ENCODE data around the gene PLEKHG3. TPM values are rescaled to one million over a fixed set of nuclear protein-coding genes. Genes with fewer than 3 reads are reported as not detected.

Gene PLEKHG3
- total RNA-seq, 3 donors from 2014 or later = 1.1 to 6.7 (median 3.7) TPM

DNA sequence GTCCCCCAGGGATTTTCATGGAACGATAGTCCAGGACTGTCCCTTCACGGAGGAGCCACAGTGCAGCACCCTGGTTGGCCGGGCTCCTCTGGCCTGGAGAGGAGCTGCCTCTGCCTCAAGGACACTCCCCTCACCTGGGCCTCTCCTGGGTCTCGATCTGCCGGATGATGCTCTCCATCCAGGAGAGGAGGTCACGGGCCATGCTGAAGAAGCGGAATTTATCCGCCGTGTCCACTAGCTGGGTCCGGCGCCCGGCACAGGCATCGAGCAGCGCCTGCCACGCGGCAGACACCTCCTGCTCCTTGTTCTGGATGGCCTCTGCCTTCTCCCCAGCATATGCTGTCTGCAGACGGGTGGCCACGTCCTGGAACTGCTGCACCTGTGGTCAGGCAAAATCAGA is 66.5 kb downstream of the PLEKHG3 start:
- DNase-seq (no peak), ATAC-seq (no peak)
- Mint-ChIP-seq H3K9me3 (no peaks in the 10 kb centered on the region), H3K4me3 (no peak overlapping the region), H3K4me1 (ENCODE audit: low read depth) (peaks cover 16% of the 10 kb centered on the region), H3K36me3 (ENCODE audit: insufficient read depth) (no peaks in the 10 kb centered on the region), H3K27me3 (ENCODE audit: low read depth) (no peaks in the 10 kb centered on the region)

- Mint-ChIP-seq H3K4me1 (ENCODE audit: low read depth) (peaks cover 13% of the 10 kb centered on the region), H3K36me3 (ENCODE audit: insufficient read depth) (no peaks in the 10 kb centered on the region), H3K9me3 (no peaks in the 10 kb centered on the region), H3K4me3 (no peak overlapping the region), H3K27me3 (ENCODE audit: low read depth) (no peaks in the 10 kb centered on the region)
- DNase-seq (no peak), ATAC-seq (no peak)
Measured at GRCh38 chr14:64771161-64771560, 66.9 kb downstream of the PLEKHG3 start.

- ATAC-seq = no peak
- peaks cover 13% of the 10 kb centered on the region for H3K4me1 Mint-ChIP-seq (ENCODE audit: low read depth)
- H3K4me3 Mint-ChIP-seq = no peak overlapping the region
- no peak for DNase-seq
- H3K36me3 Mint-ChIP-seq (ENCODE audit: insufficient read depth) = no peaks in the 10 kb centered on the region
- H3K27me3 Mint-ChIP-seq (ENCODE audit: low read depth) = no peaks in the 10 kb centered on the region
- no peaks in the 10 kb centered on the region for H3K9me3 Mint-ChIP-seq
Measured at GRCh38 chr14:64772397-64772950, 68.2 kb downstream of the PLEKHG3 start.

DNA sequence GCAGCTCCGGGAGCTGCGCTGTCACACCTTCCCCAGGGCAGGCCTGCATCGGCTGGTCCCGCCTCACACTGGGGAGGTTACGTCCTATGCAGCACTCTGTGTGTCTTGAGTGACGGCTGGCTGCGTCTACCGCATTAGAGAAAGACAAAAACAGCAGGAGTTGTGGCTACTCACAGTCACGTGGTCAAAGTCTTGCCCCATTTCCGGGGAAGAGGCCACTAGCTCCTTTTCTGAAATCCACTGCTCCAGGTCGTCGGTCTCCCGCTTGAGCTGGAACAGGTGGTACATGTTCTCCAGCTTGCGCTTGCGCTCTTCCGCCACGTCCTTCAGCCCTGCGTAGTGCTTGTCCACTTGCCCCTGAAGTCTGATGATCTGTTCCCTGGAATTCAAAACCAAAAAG is 68.8 kb downstream of the PLEKHG3 start:
- no peaks in the 10 kb centered on the region for H3K9me3 Mint-ChIP-seq
- peaks cover 13% of the 10 kb centered on the region for H3K4me1 Mint-ChIP-seq (ENCODE audit: low read depth)
- no peaks in the 10 kb centered on the region for H3K27me3 Mint-ChIP-seq (ENCODE audit: low read depth)
- H3K4me3 Mint-ChIP-seq = no peak overlapping the region
- DNase-seq = no peak
- no peak for ATAC-seq
- no peaks in the 10 kb centered on the region for H3K36me3 Mint-ChIP-seq (ENCODE audit: insufficient read depth)

- Mint-ChIP-seq H3K27me3 (ENCODE audit: low read depth) (no peaks in the 10 kb centered on the region), H3K4me1 (ENCODE audit: low read depth) (peaks cover 13% of the 10 kb centered on the region), H3K4me3 (no peak overlapping the region), H3K9me3 (no peaks in the 10 kb centered on the region), H3K36me3 (ENCODE audit: insufficient read depth) (no peaks in the 10 kb centered on the region)
- no peak for DNase-seq
- ATAC-seq = no peak
Measured at GRCh38 chr14:64773577-64773976, 69.4 kb downstream of the PLEKHG3 start.

DNA sequence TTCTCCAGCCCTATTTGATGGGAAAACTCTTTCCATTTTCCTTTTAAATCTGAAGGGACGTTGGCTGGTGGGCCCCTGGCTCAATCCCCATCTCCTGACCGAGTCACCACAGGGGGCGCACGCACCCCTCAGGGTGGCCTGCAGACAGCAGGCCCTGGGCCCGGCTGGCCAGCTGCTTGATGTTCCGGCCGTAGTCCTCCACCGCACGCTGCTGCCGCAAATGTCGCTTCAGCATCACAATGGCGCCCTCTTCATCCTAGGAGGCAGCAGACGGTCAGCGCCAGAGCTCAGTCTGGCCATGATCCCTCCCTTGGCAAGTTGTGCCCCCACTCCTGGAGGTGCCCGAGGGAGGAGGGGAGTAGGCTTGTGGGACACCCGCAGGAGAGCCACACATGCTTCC is 70.0 kb downstream of the PLEKHG3 start:
- Mint-ChIP-seq H3K4me1 (ENCODE audit: low read depth) (peaks cover 13% of the 10 kb centered on the region), H3K4me3 (no peak overlapping the region), H3K36me3 (ENCODE audit: insufficient read depth) (no peaks in the 10 kb centered on the region), H3K9me3 (no peaks in the 10 kb centered on the region), H3K27me3 (ENCODE audit: low read depth) (no peaks in the 10 kb centered on the region)
- ATAC-seq (no peak), DNase-seq (no peak)

DNA sequence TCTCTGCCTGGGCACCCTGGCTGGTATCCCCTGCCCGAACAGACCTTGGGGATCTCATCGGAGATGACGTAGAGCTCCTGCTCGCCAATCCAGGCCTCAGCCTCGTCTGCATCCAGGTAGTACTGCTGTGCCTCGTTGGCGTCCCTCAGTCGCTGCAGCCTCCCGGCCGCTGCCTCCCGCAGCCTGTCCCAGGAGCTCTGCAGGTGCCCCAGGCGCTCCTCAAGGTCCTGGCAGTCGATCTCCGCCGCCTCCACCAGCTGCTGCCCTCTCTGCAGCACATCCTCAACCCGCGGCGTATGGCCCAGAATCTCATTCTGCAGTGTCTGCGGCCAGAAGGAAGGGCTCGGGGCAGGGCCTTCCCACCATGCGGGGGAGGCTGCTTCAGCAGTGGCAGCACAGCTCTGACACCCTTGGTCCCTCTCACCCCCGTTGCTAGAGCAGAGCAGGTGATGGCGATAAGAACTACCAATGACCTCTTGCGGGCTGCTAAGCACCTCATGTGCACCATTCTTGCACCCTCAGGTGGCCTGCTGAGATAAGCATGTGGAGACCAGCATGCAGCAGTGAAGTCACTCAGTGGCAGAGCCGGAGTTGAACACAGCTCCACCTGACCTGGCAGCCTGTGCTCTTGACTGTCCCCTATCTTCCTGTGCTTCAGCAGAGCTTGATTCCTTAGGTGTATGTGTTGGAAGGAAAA is 71.0 kb downstream of the PLEKHG3 start:
- H3K4me3 Mint-ChIP-seq = no peak overlapping the region
- no peaks in the 10 kb centered on the region for H3K27me3 Mint-ChIP-seq (ENCODE audit: low read depth)
- peaks cover 8% of the 10 kb centered on the region for H3K4me1 Mint-ChIP-seq (ENCODE audit: low read depth)
- ATAC-seq (no peak), DNase-seq (no peak)
- H3K9me3 Mint-ChIP-seq = no peaks in the 10 kb centered on the region
- no peaks in the 10 kb centered on the region for H3K36me3 Mint-ChIP-seq (ENCODE audit: insufficient read depth)

GRCh38 chr14:64777461-64777860 is 73.2 kb downstream of the PLEKHG3 start:
- Mint-ChIP-seq H3K4me1 (ENCODE audit: low read depth) (no peaks in the 10 kb centered on the region), H3K36me3 (ENCODE audit: insufficient read depth) (no peaks in the 10 kb centered on the region), H3K4me3 (no peak overlapping the region), H3K27me3 (ENCODE audit: low read depth) (no peaks in the 10 kb centered on the region), H3K9me3 (no peaks in the 10 kb centered on the region)
- ATAC-seq = no peak
- DNase-seq = no peak

DNA sequence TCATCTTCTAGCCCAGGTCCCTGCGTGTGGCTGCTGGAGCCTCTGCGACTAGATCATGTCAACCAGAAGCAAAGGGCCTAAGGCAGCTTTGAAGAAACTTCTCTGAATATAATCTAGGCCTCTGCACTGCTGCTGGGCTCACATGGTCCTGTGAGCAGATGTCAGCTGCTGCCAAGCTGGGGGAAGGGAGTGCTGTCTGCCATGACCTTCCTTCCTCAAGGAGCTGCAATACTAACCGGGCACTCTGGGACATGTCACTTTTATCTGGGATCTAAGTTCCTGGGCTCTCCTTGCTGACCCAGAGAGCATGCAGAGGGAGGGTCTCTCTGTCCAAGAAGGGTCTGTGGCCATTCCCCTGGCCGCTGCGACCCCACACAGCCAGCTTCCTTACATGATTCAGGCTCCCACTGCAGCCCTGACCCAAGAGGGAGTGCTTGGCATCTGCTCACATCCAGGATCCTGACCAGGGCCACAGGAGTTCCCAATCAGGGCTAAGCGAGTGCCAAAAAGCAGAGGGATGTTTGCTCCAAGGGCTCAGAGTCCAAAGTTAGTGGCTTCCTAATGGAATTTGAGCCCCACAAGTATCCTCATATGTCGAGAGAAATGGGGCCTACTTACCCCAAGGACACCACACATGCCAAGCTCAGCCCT is 74.0 kb downstream of the PLEKHG3 start:
- DNase-seq (no peak), ATAC-seq (no peak)
- Mint-ChIP-seq H3K4me3 (no peak overlapping the region), H3K36me3 (ENCODE audit: insufficient read depth) (no peaks in the 10 kb centered on the region), H3K27me3 (ENCODE audit: low read depth) (no peaks in the 10 kb centered on the region), H3K4me1 (ENCODE audit: low read depth) (no peaks in the 10 kb centered on the region), H3K9me3 (no peaks in the 10 kb centered on the region)

GRCh38 chr14:64779472-64779871 is 75.2 kb downstream of the PLEKHG3 start:
- DNase-seq (no peak), ATAC-seq (no peak)
- Mint-ChIP-seq H3K4me1 (ENCODE audit: low read depth) (no peaks in the 10 kb centered on the region), H3K36me3 (ENCODE audit: insufficient read depth) (no peaks in the 10 kb centered on the region), H3K27me3 (ENCODE audit: low read depth) (no peaks in the 10 kb centered on the region), H3K4me3 (no peak overlapping the region), H3K9me3 (no peaks in the 10 kb centered on the region)

DNA sequence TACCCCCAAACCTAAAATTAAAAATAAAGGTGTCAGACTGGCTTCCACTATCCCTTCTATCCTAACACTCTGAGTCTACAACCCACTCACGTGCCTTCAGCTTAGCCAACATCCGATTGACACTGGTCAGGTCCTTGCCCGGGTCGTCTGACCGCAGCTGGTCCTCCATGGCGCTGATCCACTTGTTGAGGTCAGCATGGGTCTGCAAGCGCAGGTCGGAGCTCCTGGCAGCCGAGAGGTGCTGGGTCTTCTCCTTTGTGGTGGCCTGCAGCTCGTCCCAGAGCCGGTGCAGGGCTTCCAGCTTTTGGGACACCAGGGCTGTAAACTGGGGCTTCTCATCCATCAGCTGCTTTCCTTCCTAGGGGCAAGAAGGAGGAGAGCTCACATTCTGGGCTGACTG is 78.0 kb downstream of the PLEKHG3 start:
- no peaks in the 10 kb centered on the region for H3K4me1 Mint-ChIP-seq (ENCODE audit: low read depth)
- H3K9me3 Mint-ChIP-seq = no peaks in the 10 kb centered on the region
- no peaks in the 10 kb centered on the region for H3K36me3 Mint-ChIP-seq (ENCODE audit: insufficient read depth)
- no peaks in the 10 kb centered on the region for H3K27me3 Mint-ChIP-seq (ENCODE audit: low read depth)
- ATAC-seq (no peak), DNase-seq (no peak)
- no peak overlapping the region for H3K4me3 Mint-ChIP-seq

DNA sequence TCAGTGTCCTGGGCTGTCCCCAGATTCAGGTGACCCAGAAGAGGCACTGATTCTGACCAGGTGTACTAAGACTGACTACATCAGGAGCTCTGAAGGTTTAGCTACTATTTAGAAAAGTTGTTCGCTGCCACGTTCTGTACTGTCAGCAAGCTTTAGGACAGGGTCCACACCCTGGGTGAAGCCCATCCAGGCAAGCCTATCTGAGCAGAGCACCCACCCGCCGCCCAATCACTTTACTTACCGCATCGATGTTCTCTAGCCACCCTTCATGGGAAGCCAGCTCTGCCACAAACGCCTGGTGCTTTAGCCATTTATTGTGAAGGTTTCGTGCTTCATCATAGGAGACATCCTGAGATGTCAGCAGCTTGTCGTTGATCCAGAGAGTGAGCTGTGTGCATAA is 79.8 kb downstream of the PLEKHG3 start:
- Mint-ChIP-seq H3K9me3 (no peaks in the 10 kb centered on the region), H3K4me1 (ENCODE audit: low read depth) (no peaks in the 10 kb centered on the region), H3K4me3 (no peak overlapping the region), H3K27me3 (ENCODE audit: low read depth) (no peaks in the 10 kb centered on the region), H3K36me3 (ENCODE audit: insufficient read depth) (no peaks in the 10 kb centered on the region)
- DNase-seq (no peak), ATAC-seq (no peak)

DNA sequence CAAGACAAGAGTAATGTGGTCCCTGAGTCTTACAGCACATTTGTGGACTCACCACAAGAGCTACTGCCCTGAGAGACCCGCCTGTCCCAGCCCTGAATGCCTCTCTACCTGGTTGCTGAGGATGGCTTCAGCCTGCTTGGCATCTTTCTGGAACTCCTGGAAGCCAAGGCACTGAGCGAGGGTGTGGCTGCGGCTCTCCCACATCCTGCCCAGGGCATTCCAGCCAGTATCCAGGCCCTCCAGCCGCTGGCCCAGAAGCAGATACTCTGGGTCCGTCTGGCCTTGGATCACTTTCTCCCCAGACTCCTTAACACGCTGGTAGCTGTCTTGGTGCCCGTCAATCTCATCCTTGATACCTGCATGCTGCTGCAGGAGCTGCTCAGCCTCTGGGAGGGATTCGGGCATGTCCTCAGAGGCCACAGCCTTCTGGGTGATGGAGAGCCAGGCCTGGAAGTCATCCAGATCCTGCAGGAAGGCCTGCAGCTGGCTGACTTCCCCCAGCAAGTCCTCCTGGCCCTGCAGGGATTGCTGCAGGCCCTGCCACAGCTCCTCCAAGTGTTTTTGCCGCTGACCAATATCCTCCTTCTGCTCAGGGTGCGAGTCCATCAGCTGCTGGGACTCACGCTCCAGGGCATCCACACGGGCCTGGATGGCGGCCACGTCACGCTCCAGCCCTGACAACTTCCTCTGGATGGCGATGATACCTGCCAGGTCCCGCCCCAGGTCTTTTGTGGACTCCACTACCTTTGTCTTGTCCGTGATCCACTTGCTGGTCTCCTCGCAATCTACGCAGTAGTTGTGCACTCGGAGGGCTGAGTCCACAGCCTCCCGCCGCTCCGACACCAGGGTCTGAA is 82.3 kb downstream of the PLEKHG3 start:
- Mint-ChIP-seq H3K27me3 (ENCODE audit: low read depth) (no peaks in the 10 kb centered on the region), H3K9me3 (no peaks in the 10 kb centered on the region), H3K4me1 (ENCODE audit: low read depth) (no peaks in the 10 kb centered on the region), H3K4me3 (no peak overlapping the region), H3K36me3 (ENCODE audit: insufficient read depth) (no peaks in the 10 kb centered on the region)
- ATAC-seq (no peak), DNase-seq (no peak)

DNA sequence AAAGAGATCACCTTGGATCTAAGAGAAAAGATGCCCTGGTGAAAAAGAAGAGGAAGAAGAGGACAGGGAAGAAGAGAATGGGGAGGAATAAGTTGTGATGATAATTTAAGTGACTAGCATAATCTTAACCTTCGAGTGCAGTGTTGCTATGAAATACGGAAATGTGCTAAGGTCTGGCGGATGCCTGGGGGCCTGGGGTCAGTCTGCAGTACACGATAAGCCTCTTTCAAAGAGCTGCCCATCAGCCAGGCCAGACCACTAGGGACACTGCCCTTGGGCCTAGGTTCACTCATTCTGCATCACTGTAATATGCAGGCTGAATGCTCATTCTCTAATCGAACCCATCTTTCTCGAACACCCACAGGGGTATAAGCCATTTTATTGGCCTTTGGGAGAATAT is 83.4 kb downstream of the PLEKHG3 start:
- no peaks in the 10 kb centered on the region for H3K9me3 Mint-ChIP-seq
- no peaks in the 10 kb centered on the region for H3K36me3 Mint-ChIP-seq (ENCODE audit: insufficient read depth)
- H3K4me1 Mint-ChIP-seq (ENCODE audit: low read depth) = no peaks in the 10 kb centered on the region
- H3K4me3 Mint-ChIP-seq = no peak overlapping the region
- no peak for DNase-seq
- no peaks in the 10 kb centered on the region for H3K27me3 Mint-ChIP-seq (ENCODE audit: low read depth)
- no peak for ATAC-seq
